CD8-positive, alpha-beta memory T cell (primary cell): ENCODE measurements around the gene LTB4R. TPM values are rescaled to one million over a fixed set of nuclear protein-coding genes. Genes with fewer than 3 reads are reported as not detected.

Experiments
- CTCF ChIA-PET: fragments of 350-600 bp; sonication (Branson Sonifier 250); formaldehyde crosslinking; loops from one replicate; lab custom pipeline; 2021; ENCODE audit warnings: antibody characterized with exemption; lab: Charles Lee
- POLR2A ChIA-PET: fragments of 350-600 bp; sonication (Branson Sonifier 250); formaldehyde crosslinking; loops from one replicate; lab custom pipeline; 2021; ENCODE audit warnings: antibody characterized with exemption; lab: Charles Lee
- DNase-seq, 5 donors: peaks; one replicate each; pipeline versions ENCODE4 v3.0.0 to v3.0.0-alpha.2; 2020 to 2022; ENCODE audit warnings: mixed read lengths in 1 of 5
- H3K27ac ChIP-seq: one replicate; pipeline ENCODE4 v1.7.0; 2013; ENCODE audit warnings: low read depth, mild to moderate bottlenecking, low read length, moderate library complexity
- H3K27me3 ChIP-seq: 2 replicates; pipeline ENCODE4 v1.7.0; 2013; ENCODE audit warnings: low read length, mild to moderate bottlenecking; ENCODE audit not compliant: insufficient read depth, poor library complexity, severe bottlenecking
- H3K36me3 ChIP-seq: 2 replicates; pipeline ENCODE4 v1.7.0; 2013; ENCODE audit warnings: mild to moderate bottlenecking, low read length, moderate library complexity; ENCODE audit not compliant: insufficient read depth
- H3K4me1 ChIP-seq: 2 replicates; pipeline ENCODE4 v1.7.0; 2013; ENCODE audit warnings: mild to moderate bottlenecking, low read length, moderate library complexity; ENCODE audit not compliant: insufficient read depth
- H3K4me3 ChIP-seq: 2 replicates; pipeline ENCODE4 v1.7.0; 2013; ENCODE audit warnings: mild to moderate bottlenecking, low read length
- H3K9me3 ChIP-seq: 2 replicates; pipeline ENCODE4 v1.7.0; 2013; ENCODE audit warnings: mild to moderate bottlenecking, low read length
- H3K27ac Mint-ChIP-seq, 8 donors: one replicate each; pipeline ENCODE4 v1.8.0; 2020 to 2021; ENCODE audit warnings: mixed read lengths in 8 of 8, mild to moderate bottlenecking in 6 of 8, inconsistent platforms in 3 of 8, moderate library complexity in 3 of 8
- H3K27me3 Mint-ChIP-seq, 2 donors: one replicate each; pipeline ENCODE4 v1.8.0; 2020 to 2021; ENCODE audit warnings: mixed read lengths in 2 of 2, mild to moderate bottlenecking in 1 of 2, moderate library complexity in 1 of 2
- H3K36me3 Mint-ChIP-seq, 3 donors: one replicate each; pipeline ENCODE4 v1.8.0; 2020 to 2021; ENCODE audit warnings: mixed read lengths in 3 of 3, inconsistent platforms in 1 of 3, mild to moderate bottlenecking in 1 of 3
- H3K4me1 Mint-ChIP-seq, 3 donors: one replicate each; pipeline ENCODE4 v1.8.0; 2020 to 2021; ENCODE audit warnings: mixed read lengths in 3 of 3, inconsistent platforms in 1 of 3, mild to moderate bottlenecking in 1 of 3
- H3K4me3 Mint-ChIP-seq, 7 donors: one replicate each; pipeline ENCODE4 v1.8.0; 2020 to 2021; ENCODE audit warnings: mixed read lengths in 7 of 7, mild to moderate bottlenecking in 6 of 7, moderate library complexity in 4 of 7, inconsistent platforms in 2 of 7
- H3K9me3 Mint-ChIP-seq, 5 donors: one replicate each; pipeline ENCODE4 v1.8.0; 2020 to 2022; ENCODE audit warnings: mixed read lengths in 5 of 5, mild to moderate bottlenecking in 3 of 5, moderate library complexity in 2 of 5, inconsistent platforms in 1 of 5
- polyA plus RNA-seq: library from polyadenylated mRNA; unstranded; fragments of 300-500 nt; fragmentation: Illumina TruSeq; gene quantifications from one replicate; pipeline ENCODE4 v1.2.3, GENCODE V29; 2021
- total RNA-seq, 2 experiments: library from RNA; stranded (reverse); gene quantifications; one replicate each; pipeline ENCODE4 v1.2.3, GENCODE V29; 2021

LTB4R gene
- total and polyA plus RNA-seq, 3 experiments from 2014 or later: 9.8 to 12.3 (median 10.3) TPM

GRCh38 chr14:24312736-24313507 is 1.6 kb downstream of the LTB4R start:
- Mint-ChIP-seq H3K4me1 (peaks cover 68 to 76% (median 69%) of the 10 kb centered on the region in 3 donors), H3K4me3 (peak overlapping the region; percentile 79 to 89 (median 87)), H3K27me3 (peaks cover 0 to 2% of the 10 kb centered on the region in 2 donors), H3K27ac (peak overlapping the region; percentile 89 to 99 (median 94)), H3K36me3 (peaks cover 0 to 7% (median 6%) of the 10 kb centered on the region in 3 donors), H3K9me3 (no peaks in the 10 kb centered on the region)
- H3K27me3 ChIP-seq: no peaks in the 10 kb centered on the region
- ChIA-PET POLR2A (interaction anchor here (0.7 to 3.5 kb wide), 6 partner anchors 13 to 118 kb away, joined by 3 to 26 read pairs (median 4); partner anchors contain the start of genes CBLN3, KHNYN, NOP9 and TINF2), CTCF (interaction anchor here (4.3 to 17.7 kb wide), 4 partner anchors 13 to 70 kb away, joined by 20 to 265 read pairs (median 119); partner anchors contain the start of genes ADCY4, DHRS1, NOP9 and RABGGTA)
- H3K4me3 ChIP-seq: no peak overlapping the region
- peak in 3 of 5 donors; percentile 44 to 65 (median 61) for DNase-seq
- peak overlapping the region; percentile 69 for H3K27ac ChIP-seq
- peaks cover 63% of the 10 kb centered on the region for H3K4me1 ChIP-seq
- H3K9me3 ChIP-seq: no peaks in the 10 kb centered on the region
- no peaks in the 10 kb centered on the region for H3K36me3 ChIP-seq

- Mint-ChIP-seq H3K4me3 (peak overlapping the region; percentile 65 to 89 (median 87)), H3K27me3 (peaks cover 0 to 2% of the 10 kb centered on the region in 2 donors), H3K9me3 (no peaks in the 10 kb centered on the region), H3K36me3 (peaks cover 0 to 3% (median 2%) of the 10 kb centered on the region in 3 donors), H3K27ac (peak overlapping the region; percentile 82 to 99 (median 93)), H3K4me1 (peaks cover 61 to 68% (median 62%) of the 10 kb centered on the region in 3 donors)
- Histone ChIP-seq H3K4me3 (peak overlapping the region; percentile 33), H3K27ac (no peak overlapping the region), H3K9me3 (no peaks in the 10 kb centered on the region), H3K36me3 (no peaks in the 10 kb centered on the region), H3K27me3 (no peaks in the 10 kb centered on the region), H3K4me1 (peaks cover 57% of the 10 kb centered on the region)
- POLR2A ChIA-PET: interaction anchor here (0.7 to 1.7 kb wide), 4 partner anchors 12 to 128 kb away, joined by 3 to 5 read pairs (median 3); partner anchors contain the start of genes NOP9 and SDR39U1
- DNase-seq: no peak
- CTCF ChIA-PET: interaction anchor here (4.3 to 17.7 kb wide), 2 partner anchors 15 to 43 kb away, joined by 20 to 265 read pairs; partner anchors contain the start of genes ADCY4 and RABGGTA
Measured at GRCh38 chr14:24313913-24314312, 2.6 kb downstream of the LTB4R start.

- Histone ChIP-seq H3K27ac (no peak overlapping the region), H3K4me1 (peaks cover 51% of the 10 kb centered on the region), H3K36me3 (no peaks in the 10 kb centered on the region), H3K27me3 (no peaks in the 10 kb centered on the region), H3K4me3 (peak overlapping the region; percentile 33), H3K9me3 (no peaks in the 10 kb centered on the region)
- H3K36me3 Mint-ChIP-seq: peaks cover 0 to 2% (median 2%) of the 10 kb centered on the region in 3 donors
- H3K27me3 Mint-ChIP-seq: peaks cover 0 to 2% of the 10 kb centered on the region in 2 donors
- ChIA-PET CTCF (interaction anchor here (17.7 kb wide), 1 partner anchor 14 kb away, joined by 265 read pairs; the partner anchor contains the start of gene ADCY4), POLR2A (interaction anchor here (1.0 to 1.7 kb wide), 2 partner anchors 14 to 128 kb away, joined by 3 to 5 read pairs; partner anchors contain the start of genes NOP9 and SDR39U1)
- no peaks in the 10 kb centered on the region for H3K9me3 Mint-ChIP-seq
- H3K4me3 Mint-ChIP-seq: peak overlapping the region in 6 of 7 donors; percentile 65 to 89 (median 86)
- H3K27ac Mint-ChIP-seq: peak overlapping the region; percentile 89 to 99 (median 93)
- no peak for DNase-seq
- peaks cover 55 to 61% (median 57%) of the 10 kb centered on the region in 3 donors for H3K4me1 Mint-ChIP-seq
Measured at GRCh38 chr14:24314377-24315193, 3.3 kb downstream of the LTB4R start.

GRCh38 chr14:24315243-24315806 is 4.0 kb downstream of the LTB4R start:
- no peak for DNase-seq
- Mint-ChIP-seq H3K9me3 (no peaks in the 10 kb centered on the region), H3K36me3 (peaks cover 0 to 2% (median 2%) of the 10 kb centered on the region in 3 donors), H3K4me3 (peak overlapping the region in 4 of 7 donors; percentile 61 to 88 (median 76)), H3K27me3 (peaks cover 2 to 4% of the 10 kb centered on the region in 2 donors), H3K4me1 (peaks cover 47 to 54% (median 51%) of the 10 kb centered on the region in 3 donors), H3K27ac (peak overlapping the region in 6 of 8 donors; percentile 51 to 97 (median 90))
- Histone ChIP-seq H3K36me3 (no peaks in the 10 kb centered on the region), H3K4me1 (peaks cover 43% of the 10 kb centered on the region), H3K9me3 (no peaks in the 10 kb centered on the region), H3K27me3 (no peaks in the 10 kb centered on the region), H3K4me3 (no peak overlapping the region), H3K27ac (no peak overlapping the region)
- ChIA-PET POLR2A (no interaction called here), CTCF (interaction anchor here (17.7 kb wide), 1 partner anchor 13 kb away, joined by 265 read pairs; the partner anchor contains the start of gene ADCY4)

- Mint-ChIP-seq H3K27ac (peak overlapping the region in 5 of 8 donors; percentile 47 to 89 (median 52)), H3K36me3 (peaks cover 0 to 2% (median 2%) of the 10 kb centered on the region in 3 donors), H3K27me3 (peaks cover 2 to 5% of the 10 kb centered on the region in 2 donors), H3K4me3 (peak overlapping the region in 3 of 7 donors; percentile 28 to 66 (median 61)), H3K4me1 (peaks cover 45 to 51% (median 49%) of the 10 kb centered on the region in 3 donors), H3K9me3 (no peaks in the 10 kb centered on the region)
- Histone ChIP-seq H3K4me1 (peaks cover 41% of the 10 kb centered on the region), H3K4me3 (no peak overlapping the region), H3K27ac (no peak overlapping the region), H3K27me3 (no peaks in the 10 kb centered on the region), H3K36me3 (no peaks in the 10 kb centered on the region), H3K9me3 (no peaks in the 10 kb centered on the region)
- no peak for DNase-seq
- POLR2A ChIA-PET: no interaction called here
- CTCF ChIA-PET: interaction anchor here (1.3 to 17.7 kb wide), 2 partner anchors 12 to 17 kb away, joined by 4 to 265 read pairs; partner anchors contain the start of gene ADCY4
Measured at GRCh38 chr14:24315807-24316596, 4.7 kb downstream of the LTB4R start.

GRCh38 chr14:24316597-24316950 is 5.3 kb downstream of the LTB4R start:
- peaks cover 38% of the 10 kb centered on the region for H3K4me1 ChIP-seq
- peaks cover 43 to 48% (median 47%) of the 10 kb centered on the region in 3 donors for H3K4me1 Mint-ChIP-seq

More at GRCh38 chr14:24316597-24316950, 5.3 kb downstream of the LTB4R start:
- Histone ChIP-seq H3K27me3 (no peaks in the 10 kb centered on the region), H3K9me3 (no peaks in the 10 kb centered on the region), H3K4me3 (no peak overlapping the region), H3K36me3 (no peaks in the 10 kb centered on the region), H3K27ac (no peak overlapping the region)
- H3K4me3 Mint-ChIP-seq: no peak overlapping the region
- H3K9me3 Mint-ChIP-seq: no peaks in the 10 kb centered on the region
- H3K27me3 Mint-ChIP-seq: peaks cover 2 to 5% of the 10 kb centered on the region in 2 donors
- peaks cover 0 to 2% (median 2%) of the 10 kb centered on the region in 3 donors for H3K36me3 Mint-ChIP-seq
- no peak overlapping the region for H3K27ac Mint-ChIP-seq
- ChIA-PET CTCF (interaction anchor here (0.7 to 1.3 kb wide), 2 partner anchors 8 to 17 kb away, joined by 3 to 4 read pairs; no protein-coding TSS in a partner anchor), POLR2A (no interaction called here)
- DNase-seq: no peak
